ENCODE measurements around the gene ODF4. TPM values are rescaled to one million over a fixed set of nuclear protein-coding genes. Genes with fewer than 3 reads are reported as not detected.

Gene ODF4
- total RNA-seq, 1 donor = not detected

- no peak for DNase-seq (ENCODE audit: insufficient read length, low spot score, missing footprints)
- peaks cover 28% of the 10 kb centered on the region for H3K27me3 ChIP-seq (ENCODE audit: insufficient read depth, low read length)
- no peak overlapping the region for H3K4me3 ChIP-seq (ENCODE audit: insufficient read depth, low read length)
- TF ChIP-seq, protein P1, sequence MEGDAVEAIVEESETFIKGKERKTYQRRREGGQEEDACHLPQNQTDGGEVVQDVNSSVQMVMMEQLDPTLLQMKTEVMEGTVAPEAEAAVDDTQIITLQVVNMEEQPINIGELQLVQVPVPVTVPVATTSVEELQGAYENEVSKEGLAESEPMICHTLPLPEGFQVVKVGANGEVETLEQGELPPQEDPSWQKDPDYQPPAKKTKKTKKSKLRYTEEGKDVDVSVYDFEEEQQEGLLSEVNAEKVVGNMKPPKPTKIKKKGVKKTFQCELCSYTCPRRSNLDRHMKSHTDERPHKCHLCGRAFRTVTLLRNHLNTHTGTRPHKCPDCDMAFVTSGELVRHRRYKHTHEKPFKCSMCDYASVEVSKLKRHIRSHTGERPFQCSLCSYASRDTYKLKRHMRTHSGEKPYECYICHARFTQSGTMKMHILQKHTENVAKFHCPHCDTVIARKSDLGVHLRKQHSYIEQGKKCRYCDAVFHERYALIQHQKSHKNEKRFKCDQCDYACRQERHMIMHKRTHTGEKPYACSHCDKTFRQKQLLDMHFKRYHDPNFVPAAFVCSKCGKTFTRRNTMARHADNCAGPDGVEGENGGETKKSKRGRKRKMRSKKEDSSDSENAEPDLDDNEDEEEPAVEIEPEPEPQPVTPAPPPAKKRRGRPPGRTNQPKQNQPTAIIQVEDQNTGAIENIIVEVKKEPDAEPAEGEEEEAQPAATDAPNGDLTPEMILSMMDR (IDR thresholded peaks at IDR 0.05; ENCODE audit: extremely low read depth, low read depth, low read length) = no peak
- H3K79me2 ChIP-seq (ENCODE audit: insufficient read depth, low read length) = no peaks in the 10 kb centered on the region
- no peak overlapping the region for H3K4me2 ChIP-seq (ENCODE audit: insufficient read depth, low read length)
- no peak overlapping the region for H2AFZ ChIP-seq (ENCODE audit: low read length)
- no peaks in the 10 kb centered on the region for H4K20me1 ChIP-seq (ENCODE audit: insufficient read depth, low read length)
- H3K36me3 ChIP-seq (ENCODE audit: insufficient read depth, low read length) = no peaks in the 10 kb centered on the region
- no peaks in the 10 kb centered on the region for H3K9me3 ChIP-seq (ENCODE audit: low read depth, low read length)
- H3K27ac ChIP-seq (ENCODE audit: low read depth, low read length) = no peak overlapping the region
- H3K4me1 ChIP-seq (ENCODE audit: insufficient read depth, low read length) = no peaks in the 10 kb centered on the region
Measured at GRCh38 chr17:8320262-8320661, 19.4 kb upstream of the ODF4 start.

- Histone ChIP-seq H3K4me2 (ENCODE audit: insufficient read depth, low read length) (no peak overlapping the region), H4K20me1 (ENCODE audit: insufficient read depth, low read length) (no peaks in the 10 kb centered on the region), H3K27ac (ENCODE audit: low read depth, low read length) (no peak overlapping the region), H3K79me2 (ENCODE audit: insufficient read depth, low read length) (no peaks in the 10 kb centered on the region), H3K4me3 (ENCODE audit: insufficient read depth, low read length) (no peak overlapping the region), H3K36me3 (ENCODE audit: insufficient read depth, low read length) (no peaks in the 10 kb centered on the region), H2AFZ (ENCODE audit: low read length) (no peak overlapping the region), H3K4me1 (ENCODE audit: insufficient read depth, low read length) (no peaks in the 10 kb centered on the region), H3K9me3 (ENCODE audit: low read depth, low read length) (no peaks in the 10 kb centered on the region), H3K27me3 (ENCODE audit: insufficient read depth, low read length) (peaks cover 21% of the 10 kb centered on the region)
- no peak for DNase-seq (ENCODE audit: insufficient read length, low spot score, missing footprints)
- TF ChIP-seq, protein P1 (IDR thresholded peaks at IDR 0.05; ENCODE audit: extremely low read depth, low read depth, low read length) = no peak
Measured at GRCh38 chr17:8320990-8321389, 18.6 kb upstream of the ODF4 start.

DNA sequence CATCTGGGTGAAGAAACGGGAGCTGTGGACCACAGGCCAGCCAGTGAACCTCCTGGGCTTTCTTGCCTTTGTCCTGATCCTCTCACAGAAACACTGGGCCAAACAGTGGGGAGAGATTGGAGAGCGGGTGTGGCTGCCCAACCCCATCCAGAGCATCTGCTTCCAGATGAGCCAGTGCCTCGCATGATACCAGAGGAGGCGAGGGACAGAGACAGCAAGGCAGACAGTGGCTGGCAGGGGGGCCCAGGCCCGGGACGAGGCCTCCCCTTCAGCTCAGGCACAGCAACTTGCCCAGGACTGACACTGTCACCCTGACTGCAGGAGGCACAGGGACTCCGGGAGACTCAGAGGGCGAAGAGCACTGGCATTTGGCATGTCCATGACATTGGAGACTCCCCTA is 17.6 kb upstream of the ODF4 start:
- no peaks in the 10 kb centered on the region for H3K9me3 ChIP-seq (ENCODE audit: low read depth, low read length)
- no peak for DNase-seq (ENCODE audit: insufficient read length, low spot score, missing footprints)
- H2AFZ ChIP-seq (ENCODE audit: low read length) = no peak overlapping the region
- H3K27ac ChIP-seq (ENCODE audit: low read depth, low read length) = no peak overlapping the region
- no peaks in the 10 kb centered on the region for H3K79me2 ChIP-seq (ENCODE audit: insufficient read depth, low read length)
- no peaks in the 10 kb centered on the region for H3K36me3 ChIP-seq (ENCODE audit: insufficient read depth, low read length)
- H3K4me2 ChIP-seq (ENCODE audit: insufficient read depth, low read length) = no peak overlapping the region
- no peaks in the 10 kb centered on the region for H4K20me1 ChIP-seq (ENCODE audit: insufficient read depth, low read length)
- peaks cover 11% of the 10 kb centered on the region for H3K27me3 ChIP-seq (ENCODE audit: insufficient read depth, low read length)
- peaks cover 4% of the 10 kb centered on the region for H3K4me1 ChIP-seq (ENCODE audit: insufficient read depth, low read length)
- H3K4me3 ChIP-seq (ENCODE audit: insufficient read depth, low read length) = no peak overlapping the region
- TF ChIP-seq, protein P1 (IDR thresholded peaks at IDR 0.05; ENCODE audit: extremely low read depth, low read depth, low read length) = no peak

GRCh38 chr17:8324132-8324531 is 15.5 kb upstream of the ODF4 start:
- Histone ChIP-seq H3K79me2 (ENCODE audit: insufficient read depth, low read length) (no peaks in the 10 kb centered on the region), H3K4me2 (ENCODE audit: insufficient read depth, low read length) (no peak overlapping the region), H3K4me3 (ENCODE audit: insufficient read depth, low read length) (no peak overlapping the region), H4K20me1 (ENCODE audit: insufficient read depth, low read length) (no peaks in the 10 kb centered on the region), H2AFZ (ENCODE audit: low read length) (no peak overlapping the region), H3K27ac (ENCODE audit: low read depth, low read length) (no peak overlapping the region), H3K36me3 (ENCODE audit: insufficient read depth, low read length) (no peaks in the 10 kb centered on the region), H3K4me1 (ENCODE audit: insufficient read depth, low read length) (peaks cover 5% of the 10 kb centered on the region), H3K27me3 (ENCODE audit: insufficient read depth, low read length) (no peaks in the 10 kb centered on the region), H3K9me3 (ENCODE audit: low read depth, low read length) (no peaks in the 10 kb centered on the region)
- DNase-seq (ENCODE audit: insufficient read length, low spot score, missing footprints) = no peak
- TF ChIP-seq, protein P1 (IDR thresholded peaks at IDR 0.05; ENCODE audit: extremely low read depth, low read depth, low read length) = no peak
